HG02981 (cell line): Measurements from ENCODE around the gene TOR4A.

Experiments used
- ATAC-seq: cut with Tn5 transposase; IDR thresholded peaks from one replicate; pipeline ENCODE4 v1.9.1; 2021; ENCODE audit warnings: mild to moderate bottlenecking, moderate library complexity; ENCODE audit not compliant: unreplicated experiment

Gene TOR4A

DNA sequence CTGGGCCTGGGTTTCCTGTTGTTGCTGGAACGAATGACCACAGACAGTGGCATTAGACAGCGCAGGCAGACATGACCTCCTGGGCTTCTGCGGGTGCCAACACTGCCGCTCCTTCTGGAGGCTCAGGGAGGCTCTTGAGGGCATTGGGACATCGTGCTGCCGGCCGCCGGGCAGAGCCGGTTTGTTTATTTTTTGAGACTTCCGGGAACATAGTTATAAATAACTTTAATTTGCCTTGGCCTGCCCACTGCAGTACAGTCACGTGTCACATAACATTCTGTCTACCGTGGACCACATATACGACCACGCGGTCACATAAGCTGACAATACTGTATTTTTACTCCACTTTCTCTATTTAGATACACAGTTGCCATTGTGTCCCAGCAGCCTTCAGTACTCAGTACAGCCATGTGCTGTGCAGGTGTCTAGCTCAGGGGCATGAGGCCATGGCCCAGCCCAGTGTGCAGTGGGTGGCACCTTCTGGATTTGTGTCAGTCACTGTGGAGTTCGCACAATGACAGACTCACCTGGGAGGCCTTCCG lies 8.2 kb upstream of the TOR4A start:
- no peak for ATAC-seq

- ATAC-seq, result no peak
These were observed 6.4 kb upstream of the TOR4A start for GRCh38 chr9:137270929-137271695.

DNA sequence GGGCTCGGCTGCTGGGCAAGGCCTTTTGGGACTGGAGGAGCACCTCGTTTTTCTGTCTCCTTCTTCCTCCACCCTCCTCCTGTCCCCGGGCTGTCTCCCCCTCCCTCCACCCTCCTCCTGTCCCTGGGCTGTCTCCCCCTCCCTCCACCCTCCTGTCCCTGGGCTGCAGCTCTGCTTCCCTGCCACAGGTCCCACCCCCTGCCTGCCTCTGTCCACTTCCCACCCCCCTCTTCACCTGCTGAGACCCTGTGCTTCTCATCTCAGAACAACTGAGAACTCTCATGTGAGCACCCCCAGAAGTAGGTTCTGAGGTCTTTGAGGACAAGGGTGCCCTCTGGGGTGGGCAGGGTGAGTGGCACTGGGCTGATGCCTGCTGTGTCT lies 5.8 kb upstream of the TOR4A start:
- no peak for ATAC-seq

- no peak for ATAC-seq
These were observed 5.1 kb upstream of the TOR4A start for GRCh38 chr9:137272241-137273094.

DNA sequence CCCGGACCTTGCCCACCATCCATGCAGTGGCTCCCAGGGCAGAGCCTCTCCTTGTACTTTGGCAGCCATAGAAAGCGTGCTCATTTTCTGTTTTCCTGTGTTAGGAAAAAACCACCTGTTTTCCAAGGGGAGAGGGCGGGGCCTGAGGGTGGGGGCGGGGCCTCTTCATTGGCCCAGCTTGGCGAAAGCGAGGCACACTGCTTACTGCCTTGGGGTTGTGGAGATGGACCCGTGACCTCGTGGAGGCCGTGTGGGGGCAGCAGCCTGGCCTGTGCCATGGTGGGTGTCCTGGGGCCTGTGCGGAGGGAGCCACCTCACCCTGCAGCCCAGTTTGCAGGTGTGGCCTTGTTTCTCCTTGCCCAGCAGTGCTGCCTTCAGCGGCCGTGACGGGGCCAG lies 4.4 kb upstream of the TOR4A start:
- ATAC-seq, result no peak

DNA sequence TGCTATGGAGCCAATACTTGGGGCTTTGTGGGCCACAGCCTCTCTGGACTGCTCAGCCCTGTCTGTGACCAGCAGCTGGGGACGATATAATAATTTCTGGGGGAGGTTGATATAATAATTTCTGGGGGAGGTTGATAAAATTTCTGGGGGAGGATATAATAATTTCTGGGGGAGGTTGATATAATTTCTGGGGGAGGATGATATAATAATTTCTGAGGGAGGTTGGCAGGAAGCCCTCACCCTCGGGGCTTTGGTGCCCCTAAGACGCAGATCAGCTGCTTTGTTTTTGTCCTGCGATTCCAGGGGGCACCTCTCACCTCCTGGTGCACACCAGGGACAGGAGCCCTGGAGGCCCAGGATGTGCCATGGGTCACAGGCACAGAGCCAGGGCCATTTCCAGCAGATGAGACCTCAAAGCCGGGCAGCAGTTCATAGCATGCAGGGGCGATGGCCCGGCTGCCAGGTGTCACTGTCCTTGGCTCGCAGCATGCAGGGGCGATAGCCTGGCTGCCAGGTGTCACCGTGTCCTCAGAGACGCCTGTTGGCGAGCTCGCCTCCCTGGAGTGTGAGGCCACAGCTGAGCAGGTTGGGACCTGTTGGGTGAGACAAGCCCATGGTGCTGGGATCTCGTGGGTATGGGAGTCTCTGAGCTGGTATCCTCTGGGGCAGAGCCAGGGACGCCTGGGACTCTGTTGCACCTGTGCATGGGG lies 3.8 kb upstream of the TOR4A start:
- no peak for ATAC-seq

GRCh38 chr9:137275203-137275587 lies 2.3 kb upstream of the TOR4A start:
- ATAC-seq, result no peak

GRCh38 chr9:137275588-137276472 lies 1.7 kb upstream of the TOR4A start:
- ATAC-seq, result no peak

- no peak for ATAC-seq
These were observed 825 bp upstream of the TOR4A start for GRCh38 chr9:137276473-137277328.

DNA sequence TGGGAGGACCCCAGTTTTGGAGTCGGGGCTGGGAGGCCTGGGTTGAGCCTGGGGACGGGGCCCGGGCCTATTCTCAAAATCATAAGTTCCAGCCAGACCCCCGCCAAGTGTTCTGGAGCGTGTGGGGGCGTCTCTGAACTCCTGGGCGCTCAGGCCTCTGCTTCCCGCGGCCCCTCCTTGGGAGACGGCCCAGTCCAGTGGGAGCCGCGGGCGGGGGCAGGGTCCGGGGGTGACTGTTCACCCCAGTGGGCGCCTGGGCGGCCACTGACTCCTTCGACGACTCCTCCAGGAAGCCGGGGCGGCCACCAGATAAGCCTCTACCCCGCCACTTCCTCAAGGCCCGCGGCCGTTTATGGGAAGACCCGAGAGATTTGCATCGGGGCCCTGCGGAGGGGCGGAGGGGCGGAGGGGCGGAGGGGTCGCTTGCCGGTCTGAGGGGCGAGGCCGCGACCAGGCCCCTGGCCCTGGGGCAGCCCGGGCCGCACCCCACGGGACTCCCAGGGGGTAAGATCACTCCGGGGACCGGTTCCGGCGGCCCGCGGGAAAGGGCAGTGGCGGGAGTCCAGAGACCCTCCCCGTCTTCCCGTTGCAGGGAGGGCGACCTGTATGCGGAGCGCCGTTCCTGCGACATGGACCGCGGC lies 655 bp downstream of the TOR4A start:
- no peak for ATAC-seq

- ATAC-seq, result no peak
These were observed 1.5 kb downstream of the TOR4A start for GRCh38 chr9:137278721-137279711.

DNA sequence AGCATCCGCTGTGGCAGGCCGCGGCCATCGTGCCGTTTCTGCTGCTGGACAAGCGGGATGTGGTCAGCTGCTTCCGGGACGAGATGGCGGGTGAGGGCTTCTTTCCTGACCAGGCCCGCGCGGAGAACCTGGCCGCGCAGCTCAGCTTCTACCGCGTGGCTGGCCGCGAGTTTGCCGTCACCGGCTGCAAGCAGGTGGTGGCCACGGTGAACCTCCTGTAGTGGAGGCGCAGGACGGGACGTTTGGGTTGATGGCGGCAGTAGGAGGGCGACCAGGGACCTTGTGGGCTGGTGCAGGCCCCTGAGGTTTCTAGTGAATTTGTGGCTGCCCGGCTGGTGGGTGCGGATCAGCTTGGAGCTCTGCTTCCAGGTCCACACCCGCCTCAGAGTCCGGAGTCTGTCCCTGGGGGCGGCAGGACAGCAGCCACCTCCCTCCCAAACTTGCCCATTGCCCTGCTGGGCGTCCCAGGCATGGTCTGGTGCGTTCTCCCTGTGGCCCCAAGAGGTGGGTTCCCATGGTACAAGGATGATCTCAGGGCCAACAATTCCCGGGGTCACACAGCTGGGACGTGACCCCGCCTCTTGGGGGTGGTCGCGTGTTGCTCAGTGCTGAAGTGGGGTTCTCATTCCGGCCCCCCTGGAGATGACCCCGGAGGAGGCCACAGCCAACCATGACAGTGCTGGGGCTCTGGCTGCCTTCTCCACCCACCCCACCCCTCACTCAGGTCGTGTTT lies 2.4 kb downstream of the TOR4A start:
- no peak for ATAC-seq

- ATAC-seq, result no peak
These were observed 3.2 kb downstream of the TOR4A start for GRCh38 chr9:137280474-137281344.

GRCh38 chr9:137281345-137282116 lies 4.0 kb downstream of the TOR4A start:
- ATAC-seq, result no peak

DNA sequence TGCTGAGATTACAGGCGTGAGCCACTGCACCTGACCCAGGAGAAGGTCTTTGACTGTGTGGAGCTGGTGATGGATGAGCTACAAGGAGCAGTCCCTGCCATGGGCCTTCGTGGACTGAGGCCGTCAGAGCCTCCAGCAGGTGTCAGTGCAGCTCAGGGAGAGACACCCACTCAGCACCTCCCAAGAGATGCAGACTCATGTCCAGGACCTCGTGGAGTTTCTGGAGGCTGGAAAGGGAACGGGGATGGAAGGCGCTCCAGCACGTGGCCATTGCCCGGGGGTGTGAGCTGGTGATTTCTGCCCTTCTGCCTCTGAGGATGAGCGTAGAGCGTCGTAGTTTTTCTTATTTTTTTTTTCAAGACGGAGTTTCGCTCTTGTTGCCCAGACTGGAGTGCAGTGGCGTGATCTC lies 9.5 kb downstream of the TOR4A start:
- ATAC-seq, result no peak
